Smooth muscle cell of the pulmonary artery (primary cell): Measurements from ENCODE around the gene CT45A8. TPM values are rescaled to one million over a fixed set of nuclear protein-coding genes. Genes with fewer than 3 reads are reported as not detected.

Experiments used
- total RNA-seq: library from RNA; depleted of rRNA; stranded (reverse); fragments of >200 nt; gene quantifications from 2 replicates; pipeline ENCODE4 v1.2.3, GENCODE V29; 2014

The CT45A8 gene
- total RNA-seq, result not detected in 2 replicates

GRCh38 chrX:135854438-135854837 is at the start of gene CT45A8:
CT45A8 (minus strand) TSS chrX:135854538; CDS start chrX:135850783, 3,755 bp downstream.

GRCh38 chrX:135893294-135893817 is 39.0 kb upstream of the CT45A8 start, which contains the start of the genes CT45A10 and SAGE1:
CT45A10 (minus strand) TSS chrX:135893444; CDS start chrX:135885344, 8,100 bp downstream.
SAGE1 (plus strand) TSS chrX:135893716; CDS start chrX:135896243, 2,527 bp downstream.

GRCh38 chrX:135871712-135872111 is 17.4 kb upstream of the CT45A8 start, which contains the start of gene CT45A9:
CT45A9 (minus strand) TSS chrX:135871812; CDS start chrX:135868061, 3,751 bp downstream.

GRCh38 chrX:135837180-135837579 is 17.2 kb downstream of the CT45A8 start, which contains the start of gene CT45A7:
CT45A7 (minus strand) TSS chrX:135837280; CDS start chrX:135833533, 3,747 bp downstream.

GRCh38 chrX:135819912-135820311 is 34.4 kb downstream of the CT45A8 start, which contains the start of gene CT45A2:
CT45A2 (minus strand) TSS chrX:135820012; CDS start chrX:135816265, 3,747 bp downstream.

GRCh38 chrX:135802687-135803086 is 51.7 kb downstream of the CT45A8 start, which contains the start of gene CT45A6:
CT45A6 (minus strand) TSS chrX:135802787; CDS start chrX:135798993, 3,794 bp downstream.

Other genes with a start within 250 kb of the CT45A8 start
- not detected in 2 replicates for gene CT45A1, start 140.9 kb downstream of the CT45A8 start, total RNA-seq
- gene CT45A3, start 86.3 kb downstream of the CT45A8 start, total RNA-seq, result not detected in 2 replicates
- not detected in 2 replicates for gene CT45A5, start 69.0 kb downstream of the CT45A8 start, total RNA-seq
- gene CT45A6, start 51.8 kb downstream of the CT45A8 start, total RNA-seq, result not detected in 2 replicates
- not detected in 2 replicates for gene CT45A2, start 34.5 kb downstream of the CT45A8 start, total RNA-seq
- not detected in 2 replicates for gene CT45A7, start 17.3 kb downstream of the CT45A8 start, total RNA-seq
- not detected in 2 replicates for gene CT45A9, start 17.3 kb upstream of the CT45A8 start, total RNA-seq
- not detected in 2 replicates for gene CT45A10, start 38.9 kb upstream of the CT45A8 start, total RNA-seq
- gene SAGE1, start 39.2 kb upstream of the CT45A8 start, total RNA-seq, result not detected in 2 replicates
- gene MMGT1, start 119.5 kb upstream of the CT45A8 start, total RNA-seq, result 14.6 and 19.9 TPM in 2 replicates
- 22.8 and 26.6 TPM in 2 replicates for gene SLC9A6, start 130.9 kb upstream of the CT45A8 start, total RNA-seq